Panc1 (cell line): ENCODE measurements around the gene SP4. TPM values are rescaled to one million over a fixed set of nuclear protein-coding genes. Genes with fewer than 3 reads are reported as not detected.

Experiments
- ATAC-seq: fragments of 200-7000 bp; cut with Tn5 transposase; 2 replicates; pipeline ENCODE4 v1.9.1; 2020; ENCODE audit warnings: mild to moderate bottlenecking, moderate library complexity
- BruUV-seq: library from RNA; stranded (reverse); fragments of 400-500 nt; replicated peaks from 2 replicates; lab custom pipeline; 2021; lab: Mats Ljungman, UMichigan
- CTCF ChIA-PET: fragments of 300-600 bp; sonication (Branson Sonifier 250); formaldehyde crosslinking; loops from one replicate; lab custom pipeline; 2022; ENCODE audit warnings: antibody characterized with exemption; lab: Charles Lee
- POLR2A ChIA-PET: fragments of 300-600 bp; sonication (Branson Sonifier 250); formaldehyde crosslinking; loops from one replicate; lab custom pipeline; 2022; ENCODE audit warnings: antibody characterized with exemption; lab: Charles Lee
- DNase-seq: peaks from one replicate; pipeline ENCODE4 v3.0.0-alpha.2; 2010; ENCODE audit warnings: low read depth, low spot score
- H3K27ac ChIP-seq: 2 replicates; pipeline ENCODE4 v1.5.1; 2011; ENCODE audit warnings: mild to moderate bottlenecking, low read length, inconsistent platforms
- H3K27me3 ChIP-seq: fragments of 200-500 bp; sonication (Bioruptor generic); 2 replicates; pipeline ENCODE4 v1.6.0; 2014; ENCODE audit warnings: low read length, inconsistent platforms; ENCODE audit not compliant: control insufficient read depth, insufficient read depth
- H3K36me3 ChIP-seq: fragments of 200-500 bp; sonication (Bioruptor generic); 2 replicates; pipeline ENCODE4 v1.5.1; 2014; ENCODE audit warnings: inconsistent platforms, mild to moderate bottlenecking, low read length, moderate library complexity; ENCODE audit not compliant: control insufficient read depth, insufficient read depth
- H3K4me1 ChIP-seq: 2 replicates; pipeline ENCODE4 v1.5.1; 2011; ENCODE audit warnings: inconsistent platforms, mild to moderate bottlenecking, low read length, moderate library complexity; ENCODE audit not compliant: control insufficient read depth, insufficient read depth
- H3K4me3 ChIP-seq, 2 experiments: 2 replicates each; pipeline ENCODE4 v1.5.1; 2011 to 2012; ENCODE audit warnings: low read depth in 2 of 2, low read length in 2 of 2, mild to moderate bottlenecking in 2 of 2, inconsistent platforms in 1 of 2, moderate library complexity in 1 of 2
- H3K9me3 ChIP-seq: fragments of 200-500 bp; sonication (Bioruptor generic); 2 replicates; pipeline ENCODE4 v1.5.1; 2014; ENCODE audit warnings: low read depth, mild to moderate bottlenecking, inconsistent platforms, low read length, moderate library complexity; ENCODE audit not compliant: control insufficient read depth, insufficient read depth
- CTCF ChIP-seq: fragments of 450-650 bp; IDR thresholded peaks from 2 replicates; pipeline ENCODE4 v1.5.1; 2017; ENCODE audit warnings: mild to moderate bottlenecking
- POLR2AphosphoS5 ChIP-seq: IDR thresholded peaks from 2 replicates; pipeline ENCODE4 v1.6.1; 2012; ENCODE audit warnings: mild to moderate bottlenecking, low read depth, low read length, moderate library complexity
- REST ChIP-seq, 2 experiments: IDR thresholded peaks; 2 replicates each; pipeline ENCODE4 v1.6.1; 2011 to 2012; ENCODE audit warnings: low read depth in 2 of 2, control low read depth in 1 of 2, low read length in 1 of 2, mild to moderate bottlenecking in 1 of 2, moderate library complexity in 1 of 2; ENCODE audit not compliant: insufficient read depth in 1 of 2
- SIN3A ChIP-seq: IDR thresholded peaks from 2 replicates; pipeline ENCODE4 v1.6.1; 2012; ENCODE audit warnings: low read depth, mild to moderate bottlenecking, low read length, moderate library complexity, borderline replicate concordance; ENCODE audit not compliant: insufficient read depth
- TCF7L2 ChIP-seq: IDR thresholded peaks from 2 replicates; pipeline ENCODE4 v1.6.1; 2011; ENCODE audit warnings: mild to moderate bottlenecking, low read depth, low read length, inconsistent platforms
- in situ Hi-C: cut with HindIII; loops from 2 replicates; pipeline ENCODE4 v1.10.0; 2016; ENCODE audit warnings: low sequenced_read_pairs, low pct_unique_long_range_greater_than_20kb
- intact Hi-C: fragments of 100-400 bp; cut with micrococcal nuclease; formaldehyde crosslinking; loops from one replicate; pipeline ENCODE4 v1.10.0; 2022; ENCODE audit not compliant: unreplicated experiment
- total RNA-seq: library from RNA; stranded (reverse); gene quantifications from one replicate; pipeline ENCODE4 v1.2.1, GENCODE V29; 2021; ENCODE audit not compliant: unreplicated experiment

SP4 gene
- total RNA-seq, 1 experiment from 2014 or later, result 10.4 TPM

- DNase-seq, result no peak
- no peaks in the 10 kb centered on the region for H3K9me3 ChIP-seq
- ATAC-seq, result no peak
- ChIA-PET CTCF (no interaction called here), POLR2A (no interaction called here)
- H3K4me1 ChIP-seq, result no peaks in the 10 kb centered on the region
- intact Hi-C loops, result no loop called here
- in situ Hi-C loops, result no loop called here
- TF ChIP-seq CTCF (no peak), SIN3A (no peak), POLR2AphosphoS5 (no peak), REST (IDR thresholded peaks at IDR 0.05; ENCODE audit: insufficient read depth in 1 of 2, low read depth in 2 of 2, low read length in 1 of 2) (no peak), TCF7L2 (no peak)
- H3K4me3 ChIP-seq, result no peak overlapping the region
- no peak overlapping the region for H3K27ac ChIP-seq
- no peaks in the 10 kb centered on the region for H3K36me3 ChIP-seq
- H3K27me3 ChIP-seq, result no peaks in the 10 kb centered on the region
- BruUV-seq, result no TSS peak
Measured at GRCh38 chr7:21393937-21394336, 33.9 kb upstream of the SP4 start.

DNA sequence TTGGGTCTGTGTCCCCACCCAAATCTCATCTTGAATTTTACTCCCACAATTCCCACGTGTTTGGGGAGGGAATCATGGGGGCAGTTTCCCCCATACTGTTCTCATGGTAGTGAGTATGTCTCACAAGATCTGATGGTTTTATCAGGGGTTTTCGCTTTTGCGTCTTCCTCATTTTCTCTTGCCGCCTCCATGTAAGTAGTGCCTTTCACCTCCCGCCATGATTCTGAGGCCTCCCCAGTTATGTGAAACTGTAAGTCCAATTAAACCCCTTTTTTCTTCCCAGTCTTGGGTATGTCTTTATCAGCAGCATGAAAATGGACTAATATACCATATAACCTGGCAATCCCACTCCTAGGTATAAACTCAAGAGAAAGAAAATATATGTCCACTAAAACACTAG is 25.9 kb upstream of the SP4 start:
- TF ChIP-seq SIN3A (no peak), REST (IDR thresholded peaks at IDR 0.05; ENCODE audit: insufficient read depth in 1 of 2, low read depth in 2 of 2, low read length in 1 of 2) (no peak), POLR2AphosphoS5 (no peak), CTCF (no peak), TCF7L2 (no peak)
- H3K36me3 ChIP-seq, result no peaks in the 10 kb centered on the region
- ChIA-PET POLR2A (no interaction called here), CTCF (no interaction called here)
- H3K27me3 ChIP-seq, result no peaks in the 10 kb centered on the region
- H3K27ac ChIP-seq, result no peak overlapping the region
- ATAC-seq (no peak), DNase-seq (no peak)
- intact Hi-C loops (no loop called here), in situ Hi-C loops (no loop called here)
- H3K9me3 ChIP-seq, result no peaks in the 10 kb centered on the region
- no TSS peak for BruUV-seq
- H3K4me3 ChIP-seq, result no peak overlapping the region
- no peaks in the 10 kb centered on the region for H3K4me1 ChIP-seq
